GM20000 (cell line): ENCODE results near the gene SLC45A3.
"Not testable (repeated sequence)": the region's sequence is repeated elsewhere in the genome, so short reads cannot be mapped to it uniquely, and the experiment has no call there.

Experiments
- DNase-seq: peaks from one replicate; pipeline ENCODE4 v3.0.0; 2012; ENCODE audit warnings: low spot score
- CTCF ChIP-seq: IDR thresholded peaks from 2 replicates; pipeline ENCODE4 v1.5.1; 2012; ENCODE audit warnings: mild to moderate bottlenecking, control low read depth; ENCODE audit errors: extremely low read depth, missing control alignments

The SLC45A3 gene

GRCh38 chr1:205645519-205645918 lies 34.8 kb downstream of the SLC45A3 start:
- no peak for TF ChIP-seq CTCF
- no peak for DNase-seq

GRCh38 chr1:205642679-205643307 lies 37.5 kb downstream of the SLC45A3 start:
- DNase-seq, result no peak
- TF ChIP-seq CTCF, result no peak

- TF ChIP-seq CTCF, result no peak
- no peak for DNase-seq
Measured at GRCh38 chr1:205639567-205639966, 40.7 kb downstream of the SLC45A3 start.

GRCh38 chr1:205637854-205638468 lies 42.3 kb downstream of the SLC45A3 start:
- no peak for TF ChIP-seq CTCF
- DNase-seq, result no peak

GRCh38 chr1:205636732-205637131 lies 43.6 kb downstream of the SLC45A3 start:
- no peak for TF ChIP-seq CTCF
- DNase-seq, result no peak

- DNase-seq, result not testable (repeated sequence)
Measured at GRCh38 chr1:205636138-205636530, 44.2 kb downstream of the SLC45A3 start.

- TF ChIP-seq CTCF, result no peak
- DNase-seq, result no peak
Measured at GRCh38 chr1:205633421-205633976, 46.8 kb downstream of the SLC45A3 start.
